ENCODE results near the gene ITGB8.

ITGB8 gene

GRCh38 chr7:20316706-20317105 lies 14.0 kb upstream of the ITGB8 start:
- TF ChIP-seq CTCF (conservative IDR thresholded peaks at IDR 0.05; ENCODE audit: low read length) = no peak
- H3K4me3 ChIP-seq (ENCODE audit: low read length) = no peak overlapping the region
- DNase-seq (ENCODE audit: low read depth) = no peak

GRCh38 chr7:20317413-20317812 lies 13.3 kb upstream of the ITGB8 start:
- DNase-seq (ENCODE audit: low read depth) = no peak
- H3K4me3 ChIP-seq (ENCODE audit: low read length) = no peak overlapping the region
- no peak for TF ChIP-seq CTCF (conservative IDR thresholded peaks at IDR 0.05; ENCODE audit: low read length)

DNA sequence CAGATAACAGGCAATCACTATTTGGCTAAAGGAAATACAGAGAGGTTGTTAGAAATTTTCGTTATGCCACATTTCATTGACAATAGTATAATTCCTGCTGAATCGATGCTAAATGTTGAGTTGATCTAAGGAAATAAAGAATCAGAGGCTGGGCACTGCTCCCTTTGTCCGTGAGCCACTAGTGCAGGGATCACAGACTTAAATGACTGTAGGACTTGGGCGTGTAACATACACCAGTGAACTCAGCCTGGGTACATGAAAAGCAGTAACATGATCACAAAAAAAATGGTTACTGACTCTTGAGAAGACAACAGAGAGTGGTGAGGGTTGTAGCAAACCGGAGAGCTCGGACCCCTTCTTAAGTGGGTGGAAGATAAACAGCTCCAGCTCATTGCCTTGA lies 11.8 kb upstream of the ITGB8 start:
- DNase-seq (ENCODE audit: low read depth) = no peak
- TF ChIP-seq CTCF (conservative IDR thresholded peaks at IDR 0.05; ENCODE audit: low read length) = no peak
- H3K4me3 ChIP-seq (ENCODE audit: low read length) = no peak overlapping the region

GRCh38 chr7:20320322-20320721 lies 10.4 kb upstream of the ITGB8 start:
- no peak overlapping the region for H3K4me3 ChIP-seq (ENCODE audit: low read length)
- peak; percentile 35 for DNase-seq (ENCODE audit: low read depth)
- TF ChIP-seq CTCF (conservative IDR thresholded peaks at IDR 0.05; ENCODE audit: low read length) = no peak

GRCh38 chr7:20320786-20321185 lies 9.9 kb upstream of the ITGB8 start:
- H3K4me3 ChIP-seq (ENCODE audit: low read length) = no peak overlapping the region
- no peak for TF ChIP-seq CTCF (conservative IDR thresholded peaks at IDR 0.05; ENCODE audit: low read length)
- DNase-seq (ENCODE audit: low read depth) = no peak

DNA sequence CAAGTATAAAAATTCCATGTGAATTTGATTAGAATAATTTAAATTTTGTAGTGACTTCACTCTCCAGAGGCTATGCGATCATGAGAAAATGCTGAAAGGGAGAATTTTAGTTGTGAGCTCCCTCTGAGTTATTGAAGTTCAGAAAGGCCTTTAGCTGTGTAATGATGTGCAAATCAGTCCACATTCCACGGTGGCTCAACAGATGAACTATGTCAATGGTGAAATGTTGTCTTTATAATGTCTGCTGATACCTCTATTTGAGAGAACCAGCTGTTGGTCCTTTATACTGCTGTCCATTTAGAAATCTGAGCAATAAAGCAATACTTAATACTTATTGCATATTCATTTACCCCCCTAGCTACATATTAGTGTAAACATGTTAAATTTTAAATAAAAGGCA lies 7.1 kb upstream of the ITGB8 start:
- TF ChIP-seq CTCF (conservative IDR thresholded peaks at IDR 0.05; ENCODE audit: low read length) = no peak
- DNase-seq (ENCODE audit: low read depth) = peak; percentile 50
- no peak overlapping the region for H3K4me3 ChIP-seq (ENCODE audit: low read length)

GRCh38 chr7:20326342-20326741 lies 4.4 kb upstream of the ITGB8 start:
- no peak for DNase-seq (ENCODE audit: low read depth)
- no peak overlapping the region for H3K4me3 ChIP-seq (ENCODE audit: low read length)
- TF ChIP-seq CTCF (conservative IDR thresholded peaks at IDR 0.05; ENCODE audit: low read length) = no peak

Measured in AG10803 (cell line).